ENCODE measurements around the gene GRM4.

- no peak for TF ChIP-seq POLR2A (IDR thresholded peaks at IDR 0.05)
- no peak for TF ChIP-seq CTCF (IDR thresholded peaks at IDR 0.05)
Measured at GRCh38 chr6:34125939-34126338, 19.9 kb downstream of the GRM4 start.

All from uterus (tissue), 2 donors.